Erythroblast (primary cell): Measurements from ENCODE around the gene SPATC1L.

Experiments used
- GATA1 ChIP-seq: IDR thresholded peaks from 2 replicates; pipeline ENCODE4 v1.6.1; 2011; ENCODE audit warnings: low read depth, mild to moderate bottlenecking, control low read depth, low read length, moderate library complexity
- POLR2A ChIP-seq: IDR thresholded peaks from 2 replicates; pipeline ENCODE4 v1.6.1; 2011; ENCODE audit warnings: mild to moderate bottlenecking, low read length

- TF ChIP-seq POLR2A (no peak), GATA1 (no peak)
Measured at GRCh38 chr21:46141767-46142581, 42.3 kb downstream of the SPATC1L start.
